Panc1 (cell line): ENCODE data around the gene PAK6. TPM values are rescaled to one million over a fixed set of nuclear protein-coding genes. Genes with fewer than 3 reads are reported as not detected.
A peak's percentile ranks its signal among the peaks of the same experiment; 100 is the strongest.

Experiments used
- ATAC-seq: fragments of 200-7000 bp; cut with Tn5 transposase; 2 replicates; pipeline ENCODE4 v1.9.1; 2020; ENCODE audit warnings: mild to moderate bottlenecking, moderate library complexity
- BruUV-seq: library from RNA; stranded (reverse); fragments of 400-500 nt; replicated peaks from 2 replicates; lab custom pipeline; 2021; lab: Mats Ljungman, UMichigan
- CTCF ChIA-PET: fragments of 300-600 bp; sonication (Branson Sonifier 250); formaldehyde crosslinking; loops from one replicate; lab custom pipeline; 2022; ENCODE audit warnings: antibody characterized with exemption; lab: Charles Lee
- POLR2A ChIA-PET: fragments of 300-600 bp; sonication (Branson Sonifier 250); formaldehyde crosslinking; loops from one replicate; lab custom pipeline; 2022; ENCODE audit warnings: antibody characterized with exemption; lab: Charles Lee
- DNase-seq: peaks from one replicate; pipeline ENCODE4 v3.0.0-alpha.2; 2010; ENCODE audit warnings: low read depth, low spot score
- H3K27ac ChIP-seq: 2 replicates; pipeline ENCODE4 v1.5.1; 2011; ENCODE audit warnings: mild to moderate bottlenecking, low read length, inconsistent platforms
- H3K27me3 ChIP-seq: fragments of 200-500 bp; sonication (Bioruptor generic); 2 replicates; pipeline ENCODE4 v1.6.0; 2014; ENCODE audit warnings: low read length, inconsistent platforms; ENCODE audit not compliant: control insufficient read depth, insufficient read depth
- H3K36me3 ChIP-seq: fragments of 200-500 bp; sonication (Bioruptor generic); 2 replicates; pipeline ENCODE4 v1.5.1; 2014; ENCODE audit warnings: inconsistent platforms, mild to moderate bottlenecking, low read length, moderate library complexity; ENCODE audit not compliant: control insufficient read depth, insufficient read depth
- H3K4me1 ChIP-seq: 2 replicates; pipeline ENCODE4 v1.5.1; 2011; ENCODE audit warnings: inconsistent platforms, mild to moderate bottlenecking, low read length, moderate library complexity; ENCODE audit not compliant: control insufficient read depth, insufficient read depth
- H3K4me3 ChIP-seq, 2 experiments: 2 replicates each; pipeline ENCODE4 v1.5.1; 2011 to 2012; ENCODE audit warnings: low read depth in 2 of 2, low read length in 2 of 2, mild to moderate bottlenecking in 2 of 2, inconsistent platforms in 1 of 2, moderate library complexity in 1 of 2
- H3K9me3 ChIP-seq: fragments of 200-500 bp; sonication (Bioruptor generic); 2 replicates; pipeline ENCODE4 v1.5.1; 2014; ENCODE audit warnings: low read depth, mild to moderate bottlenecking, inconsistent platforms, low read length, moderate library complexity; ENCODE audit not compliant: control insufficient read depth, insufficient read depth
- POLR2AphosphoS5 ChIP-seq: IDR thresholded peaks from 2 replicates; pipeline ENCODE4 v1.6.1; 2012; ENCODE audit warnings: mild to moderate bottlenecking, low read depth, low read length, moderate library complexity
- SIN3A ChIP-seq: IDR thresholded peaks from 2 replicates; pipeline ENCODE4 v1.6.1; 2012; ENCODE audit warnings: low read depth, mild to moderate bottlenecking, low read length, moderate library complexity, borderline replicate concordance; ENCODE audit not compliant: insufficient read depth
- TCF7L2 ChIP-seq: IDR thresholded peaks from 2 replicates; pipeline ENCODE4 v1.6.1; 2011; ENCODE audit warnings: mild to moderate bottlenecking, low read depth, low read length, inconsistent platforms
- in situ Hi-C: cut with HindIII; loops from 2 replicates; pipeline ENCODE4 v1.10.0; 2016; ENCODE audit warnings: low sequenced_read_pairs, low pct_unique_long_range_greater_than_20kb
- intact Hi-C: fragments of 100-400 bp; cut with micrococcal nuclease; formaldehyde crosslinking; loops from one replicate; pipeline ENCODE4 v1.10.0; 2022; ENCODE audit not compliant: unreplicated experiment
- total RNA-seq: library from RNA; stranded (reverse); gene quantifications from one replicate; pipeline ENCODE4 v1.2.1, GENCODE V29; 2021; ENCODE audit not compliant: unreplicated experiment
- TF ChIP-seq, protein P1 (sequence below), 2 experiments: IDR thresholded peaks; 2 replicates each; pipeline ENCODE4 v1.6.1; 2011 to 2012; ENCODE audit warnings: low read depth in 2 of 2, control low read depth in 1 of 2, low read length in 1 of 2, mild to moderate bottlenecking in 1 of 2, moderate library complexity in 1 of 2; ENCODE audit not compliant: insufficient read depth in 1 of 2
- TF ChIP-seq, protein P2 (sequence below): fragments of 450-650 bp; IDR thresholded peaks from 2 replicates; pipeline ENCODE4 v1.5.1; 2017; ENCODE audit warnings: mild to moderate bottlenecking

PAK6 gene
- total RNA-seq, 1 experiment from 2014 or later = 6.3 TPM

DNA sequence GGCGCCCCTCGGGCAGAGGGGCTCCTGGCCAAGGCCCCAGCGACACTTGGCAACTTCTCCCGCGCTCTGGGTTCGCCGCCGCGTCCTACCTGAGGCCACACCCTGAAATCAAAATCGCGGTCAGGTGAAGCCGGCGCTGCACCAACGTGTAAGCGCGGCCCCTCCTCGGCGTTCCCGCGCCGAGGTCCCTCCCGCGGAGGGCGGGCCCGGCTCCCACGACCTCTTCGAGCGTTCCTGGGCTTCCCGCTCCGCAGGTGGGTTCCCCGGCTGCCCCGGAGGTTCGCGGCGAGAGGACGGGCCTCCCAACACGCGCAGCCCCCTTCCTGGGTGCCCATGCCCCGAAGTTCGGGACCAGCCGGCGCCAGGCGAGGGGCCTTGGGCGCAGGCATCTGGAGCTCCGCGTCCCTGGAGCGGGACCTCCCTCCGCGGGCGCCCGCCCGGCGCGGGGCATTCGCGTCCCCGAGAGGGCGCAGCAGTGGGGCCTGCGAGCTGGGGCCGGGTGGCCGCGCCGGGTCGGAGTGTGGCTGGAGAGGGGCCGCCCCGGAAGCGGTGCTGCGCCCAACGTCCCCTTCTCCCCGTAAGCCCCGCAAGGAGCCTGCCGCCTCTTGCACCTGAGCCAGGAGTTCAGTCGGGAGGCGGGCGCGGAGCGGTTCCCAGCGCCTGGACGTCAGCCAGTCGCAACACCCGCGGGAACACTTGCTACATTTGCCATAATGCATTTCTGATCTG, 13.7 kb downstream of the PAK6 start:
- peak; percentile 35; the same call in 1 of the 2 replicates for ATAC-seq
- no TSS peak for BruUV-seq
- in situ Hi-C loops (no loop called here), intact Hi-C loops (no loop called here)
- Histone ChIP-seq H3K27ac (peak overlapping the region; percentile 41; the same call in 1 of the 2 replicates), H3K4me1 (peaks cover 22% of the 10 kb centered on the region), H3K36me3 (no peaks in the 10 kb centered on the region; the same call in 1 of the 2 replicates), H3K4me3 (peak overlapping the region; percentile 48 to 52), H3K9me3 (no peaks in the 10 kb centered on the region), H3K27me3 (no peaks in the 10 kb centered on the region; the same call in 1 of the 2 replicates)
- ChIA-PET CTCF (interaction anchor here (0.7 kb wide), 1 partner anchor 27 kb away, joined by 8 read pairs; no protein-coding TSS in a partner anchor), POLR2A (no interaction called here)
- no peak for DNase-seq
- no peak for TF ChIP-seq TCF7L2
- TF ChIP-seq SIN3A = no peak
- TF ChIP-seq, protein P1, sequence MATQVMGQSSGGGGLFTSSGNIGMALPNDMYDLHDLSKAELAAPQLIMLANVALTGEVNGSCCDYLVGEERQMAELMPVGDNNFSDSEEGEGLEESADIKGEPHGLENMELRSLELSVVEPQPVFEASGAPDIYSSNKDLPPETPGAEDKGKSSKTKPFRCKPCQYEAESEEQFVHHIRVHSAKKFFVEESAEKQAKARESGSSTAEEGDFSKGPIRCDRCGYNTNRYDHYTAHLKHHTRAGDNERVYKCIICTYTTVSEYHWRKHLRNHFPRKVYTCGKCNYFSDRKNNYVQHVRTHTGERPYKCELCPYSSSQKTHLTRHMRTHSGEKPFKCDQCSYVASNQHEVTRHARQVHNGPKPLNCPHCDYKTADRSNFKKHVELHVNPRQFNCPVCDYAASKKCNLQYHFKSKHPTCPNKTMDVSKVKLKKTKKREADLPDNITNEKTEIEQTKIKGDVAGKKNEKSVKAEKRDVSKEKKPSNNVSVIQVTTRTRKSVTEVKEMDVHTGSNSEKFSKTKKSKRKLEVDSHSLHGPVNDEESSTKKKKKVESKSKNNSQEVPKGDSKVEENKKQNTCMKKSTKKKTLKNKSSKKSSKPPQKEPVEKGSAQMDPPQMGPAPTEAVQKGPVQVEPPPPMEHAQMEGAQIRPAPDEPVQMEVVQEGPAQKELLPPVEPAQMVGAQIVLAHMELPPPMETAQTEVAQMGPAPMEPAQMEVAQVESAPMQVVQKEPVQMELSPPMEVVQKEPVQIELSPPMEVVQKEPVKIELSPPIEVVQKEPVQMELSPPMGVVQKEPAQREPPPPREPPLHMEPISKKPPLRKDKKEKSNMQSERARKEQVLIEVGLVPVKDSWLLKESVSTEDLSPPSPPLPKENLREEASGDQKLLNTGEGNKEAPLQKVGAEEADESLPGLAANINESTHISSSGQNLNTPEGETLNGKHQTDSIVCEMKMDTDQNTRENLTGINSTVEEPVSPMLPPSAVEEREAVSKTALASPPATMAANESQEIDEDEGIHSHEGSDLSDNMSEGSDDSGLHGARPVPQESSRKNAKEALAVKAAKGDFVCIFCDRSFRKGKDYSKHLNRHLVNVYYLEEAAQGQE (IDR thresholded peaks at IDR 0.05; ENCODE audit: insufficient read depth in 1 of 2, low read depth in 2 of 2, low read length in 1 of 2) = no peak
- TF ChIP-seq, protein P2, sequence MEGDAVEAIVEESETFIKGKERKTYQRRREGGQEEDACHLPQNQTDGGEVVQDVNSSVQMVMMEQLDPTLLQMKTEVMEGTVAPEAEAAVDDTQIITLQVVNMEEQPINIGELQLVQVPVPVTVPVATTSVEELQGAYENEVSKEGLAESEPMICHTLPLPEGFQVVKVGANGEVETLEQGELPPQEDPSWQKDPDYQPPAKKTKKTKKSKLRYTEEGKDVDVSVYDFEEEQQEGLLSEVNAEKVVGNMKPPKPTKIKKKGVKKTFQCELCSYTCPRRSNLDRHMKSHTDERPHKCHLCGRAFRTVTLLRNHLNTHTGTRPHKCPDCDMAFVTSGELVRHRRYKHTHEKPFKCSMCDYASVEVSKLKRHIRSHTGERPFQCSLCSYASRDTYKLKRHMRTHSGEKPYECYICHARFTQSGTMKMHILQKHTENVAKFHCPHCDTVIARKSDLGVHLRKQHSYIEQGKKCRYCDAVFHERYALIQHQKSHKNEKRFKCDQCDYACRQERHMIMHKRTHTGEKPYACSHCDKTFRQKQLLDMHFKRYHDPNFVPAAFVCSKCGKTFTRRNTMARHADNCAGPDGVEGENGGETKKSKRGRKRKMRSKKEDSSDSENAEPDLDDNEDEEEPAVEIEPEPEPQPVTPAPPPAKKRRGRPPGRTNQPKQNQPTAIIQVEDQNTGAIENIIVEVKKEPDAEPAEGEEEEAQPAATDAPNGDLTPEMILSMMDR = no peak
- no peak for TF ChIP-seq POLR2AphosphoS5

DNA sequence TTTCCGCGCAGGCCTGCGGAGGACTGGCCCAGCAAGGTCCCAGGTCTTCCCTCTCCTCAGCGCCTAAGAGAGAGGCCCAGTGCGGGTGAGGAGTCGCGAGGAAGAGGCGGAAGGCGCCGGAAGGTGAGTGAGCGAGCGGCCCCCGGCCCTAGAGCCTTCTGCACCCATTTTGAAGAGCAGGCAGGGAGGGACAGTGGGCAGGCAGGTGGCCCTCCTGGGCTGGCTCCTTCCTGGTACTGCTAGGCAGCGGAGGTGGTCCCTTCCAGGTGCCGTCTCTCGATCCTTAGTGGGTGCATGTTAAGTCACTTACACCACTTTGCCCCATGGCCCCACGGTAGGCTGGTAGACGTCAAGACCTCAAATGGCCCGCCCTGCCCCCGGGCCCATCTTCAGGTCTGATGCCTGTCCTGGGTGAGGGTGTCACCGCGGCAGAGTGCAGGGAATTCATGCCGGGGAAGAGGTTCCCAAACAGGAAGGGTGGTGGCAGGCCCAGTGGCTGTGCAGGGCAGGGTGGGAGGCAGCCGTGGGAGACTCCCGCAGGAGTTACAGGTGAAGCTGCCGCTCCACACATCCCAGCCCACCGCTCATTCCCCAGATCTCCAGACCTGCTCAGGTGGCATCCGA, 14.4 kb downstream of the PAK6 start:
- no peak for DNase-seq
- in situ Hi-C loops = no loop called here
- Histone ChIP-seq H3K36me3 (no peaks in the 10 kb centered on the region; the same call in 1 of the 2 replicates), H3K27me3 (no peaks in the 10 kb centered on the region; the same call in 1 of the 2 replicates), H3K4me1 (peaks cover 28% of the 10 kb centered on the region), H3K4me3 (peak overlapping the region; percentile 48 to 52), H3K9me3 (no peaks in the 10 kb centered on the region), H3K27ac (peak overlapping the region; percentile 41; the same call in 1 of the 2 replicates)
- POLR2A ChIA-PET = no interaction called here
- TF ChIP-seq POLR2AphosphoS5 = no peak
- no peak for TF ChIP-seq TCF7L2
- TF ChIP-seq, protein P1 (IDR thresholded peaks at IDR 0.05; ENCODE audit: insufficient read depth in 1 of 2, low read depth in 2 of 2, low read length in 1 of 2) = no peak
- no peak for TF ChIP-seq SIN3A
- TF ChIP-seq, protein P2 = no peak
- no peak for ATAC-seq
- CTCF ChIA-PET = interaction anchor here (0.6 to 0.7 kb wide), 2 partner anchors 26 to 331 kb away, joined by 8 to 11 read pairs; no protein-coding TSS in a partner anchor
- BruUV-seq = no TSS peak
- intact Hi-C loops = no loop called here
